ENCODE measurements around the gene ESF1. TPM values are rescaled to one million over a fixed set of nuclear protein-coding genes. Genes with fewer than 3 reads are reported as not detected.

Gene ESF1
- total and polyA plus RNA-seq, 9 of the 15 experiments (the other 6 are each of a cell fraction or from before 2014, with no cell fraction given), result 7.0 to 30.4 (median 18.6) TPM

- TF ChIP-seq ZNF280B (CRISPR knock-in tag; IDR thresholded peaks at IDR 0.05), result no peak
- no peak for TF ChIP-seq EP400 (IDR thresholded peaks at IDR 0.05)
- no peak for TF ChIP-seq ERF (CRISPR knock-in tag; IDR thresholded peaks at IDR 0.05)
- TF ChIP-seq ZNF444 (CRISPR knock-in tag; IDR thresholded peaks at IDR 0.05), result no peak
- TF ChIP-seq RNF2 (IDR thresholded peaks at IDR 0.05), result no peak
- no peak for TF ChIP-seq TBL1XR1 (IDR thresholded peaks at IDR 0.05; ENCODE audit: low read length in 2 of 2)
- TF ChIP-seq NUFIP1 (IDR thresholded peaks at IDR 0.05; ENCODE audit: partially characterized antibody), result no peak
- TF ChIP-seq ETS1 (conservative IDR thresholded peaks at IDR 0.05; ENCODE audit: control insufficient read depth, low read depth, low read length), result no peak
- no peak for TF ChIP-seq HBP1 (CRISPR knock-in tag; IDR thresholded peaks at IDR 0.05)
These were observed 84.0 kb downstream of the ESF1 start (continued) for GRCh38 chr20:13700761-13701160.

Measured in K562 (cell line).